Measurements from ENCODE around the gene PERM1. TPM values are rescaled to one million over a fixed set of nuclear protein-coding genes. Genes with fewer than 3 reads are reported as not detected.

Gene PERM1
- total RNA-seq, 4 donors from 2014 or later, result 0.94 TPM; not detected in 3

DNA sequence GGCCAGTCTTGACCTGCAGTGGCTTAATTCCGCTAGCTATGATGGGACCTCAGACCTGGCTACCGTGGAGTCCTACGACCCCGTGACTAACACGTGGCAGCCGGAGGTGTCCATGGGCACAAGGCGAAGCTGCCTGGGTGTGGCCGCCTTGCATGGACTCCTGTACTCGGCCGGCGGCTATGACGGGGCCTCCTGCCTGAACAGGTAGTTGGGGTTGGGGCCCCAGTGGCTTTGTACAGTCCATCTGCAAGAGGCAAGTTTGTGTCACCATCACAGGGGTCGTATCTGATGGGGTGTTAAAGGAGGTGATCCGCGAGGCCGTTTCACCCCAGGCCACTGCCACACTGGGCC is 18.6 kb downstream of the PERM1 start:
- TF ChIP-seq, protein P1, sequence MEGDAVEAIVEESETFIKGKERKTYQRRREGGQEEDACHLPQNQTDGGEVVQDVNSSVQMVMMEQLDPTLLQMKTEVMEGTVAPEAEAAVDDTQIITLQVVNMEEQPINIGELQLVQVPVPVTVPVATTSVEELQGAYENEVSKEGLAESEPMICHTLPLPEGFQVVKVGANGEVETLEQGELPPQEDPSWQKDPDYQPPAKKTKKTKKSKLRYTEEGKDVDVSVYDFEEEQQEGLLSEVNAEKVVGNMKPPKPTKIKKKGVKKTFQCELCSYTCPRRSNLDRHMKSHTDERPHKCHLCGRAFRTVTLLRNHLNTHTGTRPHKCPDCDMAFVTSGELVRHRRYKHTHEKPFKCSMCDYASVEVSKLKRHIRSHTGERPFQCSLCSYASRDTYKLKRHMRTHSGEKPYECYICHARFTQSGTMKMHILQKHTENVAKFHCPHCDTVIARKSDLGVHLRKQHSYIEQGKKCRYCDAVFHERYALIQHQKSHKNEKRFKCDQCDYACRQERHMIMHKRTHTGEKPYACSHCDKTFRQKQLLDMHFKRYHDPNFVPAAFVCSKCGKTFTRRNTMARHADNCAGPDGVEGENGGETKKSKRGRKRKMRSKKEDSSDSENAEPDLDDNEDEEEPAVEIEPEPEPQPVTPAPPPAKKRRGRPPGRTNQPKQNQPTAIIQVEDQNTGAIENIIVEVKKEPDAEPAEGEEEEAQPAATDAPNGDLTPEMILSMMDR (IDR thresholded peaks at IDR 0.05; ENCODE audit: low read depth), result no peak

DNA sequence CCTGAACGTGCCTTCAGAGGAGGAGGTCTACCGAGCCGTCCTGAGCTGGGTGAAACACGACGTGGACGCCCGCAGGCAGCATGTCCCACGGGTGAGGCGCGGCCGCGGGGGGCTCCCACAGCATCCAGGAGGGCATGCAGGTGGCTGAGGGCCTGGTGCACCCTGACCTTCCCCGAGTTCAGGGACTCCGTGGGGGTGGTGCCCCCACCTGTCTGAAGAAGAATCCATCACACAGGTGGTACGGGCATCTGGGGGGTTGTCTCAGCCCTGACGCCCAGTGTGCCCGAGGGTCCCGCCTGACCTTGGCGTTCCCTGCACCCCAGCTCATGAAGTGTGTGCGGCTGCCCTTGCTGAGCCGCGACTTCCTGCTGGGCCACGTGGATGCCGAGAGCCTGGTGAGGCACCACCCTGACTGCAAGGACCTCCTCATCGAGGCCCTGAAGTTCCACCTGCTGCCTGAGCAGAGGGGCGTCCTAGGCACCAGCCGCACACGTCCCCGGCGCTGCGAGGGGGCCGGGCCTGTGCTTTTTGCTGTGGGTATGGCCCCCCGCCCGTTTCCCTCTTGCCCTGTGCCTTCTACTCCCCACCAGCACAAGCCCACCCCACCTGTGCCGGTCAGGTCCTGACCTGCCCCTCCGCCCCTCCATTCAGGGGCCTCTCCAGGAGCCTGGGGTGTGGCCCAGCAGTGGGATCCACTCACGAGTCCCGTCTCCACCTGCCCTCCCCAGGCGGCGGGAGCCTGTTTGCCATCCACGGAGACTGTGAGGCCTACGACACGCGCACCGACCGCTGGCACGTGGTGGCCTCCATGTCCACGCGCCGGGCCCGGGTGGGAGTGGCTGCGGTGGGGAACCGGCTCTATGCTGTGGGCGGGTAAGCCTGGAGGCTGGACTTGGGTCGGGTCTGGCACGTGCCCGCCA is 19.3 kb downstream of the PERM1 start:
- TF ChIP-seq, protein P1 (IDR thresholded peaks at IDR 0.05; ENCODE audit: low read depth), result no peak

DNA sequence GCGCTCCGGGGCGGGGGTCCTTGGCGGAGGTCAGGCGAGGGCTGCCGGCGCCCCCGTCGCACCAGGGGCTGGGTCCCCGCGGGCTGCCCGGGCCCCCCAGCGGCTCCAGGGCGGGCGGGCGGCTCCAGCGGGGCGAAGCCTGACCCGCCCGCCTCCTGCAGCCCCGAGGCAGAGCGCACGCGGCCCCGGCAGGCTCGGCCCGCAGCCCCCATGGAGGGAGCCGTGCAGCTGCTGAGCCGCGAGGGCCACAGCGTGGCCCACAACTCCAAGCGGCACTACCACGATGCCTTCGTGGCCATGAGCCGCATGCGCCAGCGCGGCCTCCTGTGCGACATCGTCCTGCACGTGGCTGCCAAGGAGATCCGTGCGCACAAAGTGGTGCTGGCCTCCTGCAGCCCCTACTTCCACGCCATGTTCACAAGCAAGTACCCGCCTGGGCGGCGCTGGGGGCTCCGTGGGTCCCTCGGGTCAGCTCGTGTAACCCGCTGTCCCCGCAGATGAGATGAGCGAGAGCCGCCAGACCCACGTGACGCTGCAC is 20.7 kb downstream of the PERM1 start:
- TF ChIP-seq, protein P1 (IDR thresholded peaks at IDR 0.05; ENCODE audit: low read depth), result no peak

DNA sequence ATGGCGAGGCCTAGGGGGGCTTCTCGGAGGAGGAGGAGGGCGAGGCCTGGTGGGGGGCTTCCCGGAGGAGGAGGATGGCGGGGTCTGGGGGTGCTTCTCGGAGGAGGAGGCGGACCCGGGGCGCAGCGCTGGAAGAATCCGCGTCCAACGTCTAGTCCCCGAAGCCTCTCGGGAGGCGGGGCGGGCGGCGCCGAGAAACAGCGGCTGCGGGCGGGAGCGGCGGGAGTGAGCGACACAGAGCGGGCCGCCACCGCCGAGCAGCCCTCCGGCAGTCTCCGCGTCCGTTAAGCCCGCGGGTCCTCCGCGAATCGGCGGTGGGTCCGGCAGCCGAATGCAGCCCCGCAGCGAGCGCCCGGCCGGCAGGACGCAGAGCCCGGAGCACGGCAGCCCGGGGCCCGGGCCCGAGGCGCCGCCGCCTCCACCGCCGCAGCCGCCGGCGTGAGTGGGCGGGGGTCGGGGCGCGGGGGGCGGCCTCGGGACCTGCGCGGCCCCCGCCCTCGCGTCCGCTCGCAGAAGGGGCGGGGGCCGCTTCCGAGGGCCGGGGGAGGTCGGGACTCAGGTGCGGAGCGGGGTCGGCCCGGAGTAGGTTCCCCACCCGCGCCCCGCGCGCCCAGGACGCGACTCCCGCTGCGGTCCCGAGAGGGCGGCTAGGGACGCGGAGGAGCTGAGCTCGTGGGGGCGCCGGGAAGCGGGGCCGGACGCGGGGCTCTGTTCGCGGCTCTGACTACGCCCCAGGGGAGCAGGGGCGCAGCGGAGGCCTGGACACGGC is 21.3 kb downstream of the PERM1 start, which contains the start of gene KLHL17:
TSS of gene KLHL17 (plus strand) at position 222 of the 769 bp plus-strand sequence. CDS start at position 332, 110 bp downstream.
- TF ChIP-seq, protein P1 (IDR thresholded peaks at IDR 0.05; ENCODE audit: low read depth), result no peak

- TF ChIP-seq, protein P1 (IDR thresholded peaks at IDR 0.05; ENCODE audit: low read depth), result no peak
Measured at GRCh38 chr1:959731-960362, 22.0 kb downstream of the PERM1 start.

DNA sequence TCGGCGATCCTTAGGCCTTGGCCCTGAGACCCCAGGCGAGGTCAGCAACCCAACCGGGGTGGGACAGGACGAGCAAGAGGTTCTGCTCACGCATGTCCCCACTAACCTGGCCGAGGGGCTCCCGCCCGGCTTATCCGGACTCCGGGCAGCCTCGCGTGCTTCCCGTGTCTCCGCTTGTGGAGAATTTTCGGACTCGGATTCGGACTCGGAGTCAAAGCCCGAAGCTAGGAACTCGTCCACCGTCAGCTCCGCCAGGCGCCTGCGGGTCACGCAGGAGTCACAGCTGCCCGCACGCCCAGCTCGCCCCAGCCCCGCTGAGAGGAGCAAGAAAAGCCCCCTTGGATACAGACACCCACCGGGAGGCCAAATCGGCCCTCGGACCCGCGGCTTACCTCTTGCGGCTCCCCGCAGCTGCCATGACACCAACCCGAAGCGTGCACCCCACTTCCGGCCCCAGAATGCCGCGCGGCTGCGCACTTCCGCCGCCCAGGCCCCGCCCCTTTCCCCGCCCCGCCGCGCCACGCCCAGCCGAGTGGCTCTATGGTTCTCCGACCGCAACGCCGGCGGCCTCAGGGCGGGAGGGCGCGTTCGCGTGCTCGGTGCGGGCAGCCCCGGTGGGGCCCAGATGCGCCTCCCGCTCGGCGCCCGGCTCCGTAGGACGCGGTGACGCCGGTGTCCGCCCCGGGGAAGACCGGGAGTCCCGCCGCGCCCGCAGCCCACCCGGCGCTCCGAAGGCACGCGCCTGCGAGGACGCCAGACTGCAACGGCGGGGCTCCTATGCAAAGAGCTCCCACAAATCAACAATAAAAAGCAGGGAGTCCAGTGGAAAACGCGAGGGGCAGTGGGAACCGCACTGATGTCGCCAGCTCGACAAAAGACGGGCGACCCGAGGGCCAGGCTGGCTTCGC is 22.8 kb downstream of the PERM1 start, which contains the start of gene NOC2L:
TSS of gene NOC2L (minus strand) at position 434 of the 908 bp plus-strand sequence. CDS start at position 418, 16 bp downstream.
- TF ChIP-seq, protein P1 (IDR thresholded peaks at IDR 0.05; ENCODE audit: low read depth), result no peak
